ENCODE data around the gene SLC39A7. TPM values are rescaled to one million over a fixed set of nuclear protein-coding genes. Genes with fewer than 3 reads are reported as not detected.

SLC39A7 gene
- total RNA-seq, 4 donors from 2014 or later = 90.8 to 191 (median 153) TPM

DNA sequence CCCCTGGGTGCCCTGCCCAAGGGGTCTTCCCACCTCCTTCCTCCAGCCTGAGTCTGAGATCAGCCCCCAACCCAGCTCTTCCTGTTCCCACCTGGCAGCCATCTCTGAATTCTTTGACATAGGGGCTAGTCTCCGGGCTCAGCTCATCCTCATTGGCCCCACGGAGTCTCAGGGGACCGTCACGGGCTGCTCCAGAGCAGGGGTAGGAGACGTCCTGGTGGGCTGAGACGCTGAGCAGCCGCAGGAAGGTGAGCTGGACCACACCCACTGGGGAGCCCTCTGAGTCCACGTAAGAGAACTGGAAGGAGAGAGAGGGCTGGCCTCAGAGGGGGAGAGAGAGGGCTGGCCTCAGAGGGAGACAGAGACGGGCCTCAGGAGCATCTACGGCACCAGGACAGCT lies 36.5 kb upstream of the SLC39A7 start:
- intact Hi-C loops (cut with DNase I) = loop anchor here (5.0 kb wide), 2 partner anchors 33 to 83 kb away; no protein-coding TSS in a partner anchor
- no peaks in the 10 kb centered on the region for H3K27me3 ChIP-seq
- H3K4me1 ChIP-seq = peaks cover 0 to 17% of the 10 kb centered on the region in 2 donors
- H3K36me3 ChIP-seq = no peaks in the 10 kb centered on the region
- TF ChIP-seq, protein P1, sequence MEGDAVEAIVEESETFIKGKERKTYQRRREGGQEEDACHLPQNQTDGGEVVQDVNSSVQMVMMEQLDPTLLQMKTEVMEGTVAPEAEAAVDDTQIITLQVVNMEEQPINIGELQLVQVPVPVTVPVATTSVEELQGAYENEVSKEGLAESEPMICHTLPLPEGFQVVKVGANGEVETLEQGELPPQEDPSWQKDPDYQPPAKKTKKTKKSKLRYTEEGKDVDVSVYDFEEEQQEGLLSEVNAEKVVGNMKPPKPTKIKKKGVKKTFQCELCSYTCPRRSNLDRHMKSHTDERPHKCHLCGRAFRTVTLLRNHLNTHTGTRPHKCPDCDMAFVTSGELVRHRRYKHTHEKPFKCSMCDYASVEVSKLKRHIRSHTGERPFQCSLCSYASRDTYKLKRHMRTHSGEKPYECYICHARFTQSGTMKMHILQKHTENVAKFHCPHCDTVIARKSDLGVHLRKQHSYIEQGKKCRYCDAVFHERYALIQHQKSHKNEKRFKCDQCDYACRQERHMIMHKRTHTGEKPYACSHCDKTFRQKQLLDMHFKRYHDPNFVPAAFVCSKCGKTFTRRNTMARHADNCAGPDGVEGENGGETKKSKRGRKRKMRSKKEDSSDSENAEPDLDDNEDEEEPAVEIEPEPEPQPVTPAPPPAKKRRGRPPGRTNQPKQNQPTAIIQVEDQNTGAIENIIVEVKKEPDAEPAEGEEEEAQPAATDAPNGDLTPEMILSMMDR (IDR thresholded peaks at IDR 0.05) = no peak
- no peak for TF ChIP-seq POLR2A (IDR thresholded peaks at IDR 0.05)
- no peak overlapping the region for H3K4me3 ChIP-seq (replicated peaks in 1 of 3)
- DNase-seq = no peak
- no peaks in the 10 kb centered on the region for H3K9me3 ChIP-seq
- WGBS, 2 donors = 70 to 71% methylated on average over 10 of the region's 10 CpGs
- H3K27ac ChIP-seq = no peak overlapping the region

DNA sequence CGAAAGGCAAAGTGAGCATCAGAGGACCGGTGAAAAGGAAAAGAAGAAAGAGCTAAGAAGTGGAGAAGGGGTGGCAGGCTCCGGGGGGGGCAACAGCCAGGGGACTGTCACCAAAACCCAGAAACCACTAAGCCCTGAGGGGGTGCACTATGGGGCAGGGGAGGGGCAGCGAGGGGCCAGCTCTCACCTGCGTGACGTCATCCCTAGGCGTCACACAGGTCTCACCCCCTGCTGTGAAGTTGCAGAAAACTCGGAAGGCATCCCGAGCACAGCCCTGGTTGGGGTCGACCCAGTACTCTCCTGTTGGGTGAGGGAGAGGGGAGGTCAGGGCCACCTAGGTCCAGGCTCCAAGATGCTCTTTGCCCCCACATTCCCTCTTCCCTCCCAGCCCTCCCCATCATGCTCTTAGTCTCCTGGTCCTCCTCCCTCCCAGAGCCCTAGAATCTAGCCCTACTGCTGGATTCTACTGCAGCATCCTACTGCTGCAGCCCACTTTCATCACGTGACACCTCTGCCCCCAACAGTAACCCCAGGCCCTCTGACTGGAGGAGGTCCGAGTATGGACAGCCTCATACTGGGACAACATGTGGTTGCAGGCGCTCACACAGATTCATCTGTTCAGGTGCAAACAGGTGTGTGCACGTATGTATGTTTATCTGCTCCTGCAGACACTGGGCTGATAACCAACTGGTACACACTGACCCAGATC lies 35.8 kb upstream of the SLC39A7 start:
- WGBS, 2 donors = 75 to 77% methylated on average over 11 to 14 of the region's 14 CpGs
- H3K4me1 ChIP-seq = peaks cover 0 to 17% of the 10 kb centered on the region in 2 donors
- TF ChIP-seq POLR2A (IDR thresholded peaks at IDR 0.05) = no peak
- TF ChIP-seq, protein P1 (IDR thresholded peaks at IDR 0.05) = no peak
- DNase-seq = no peak
- intact Hi-C loops (cut with DNase I) = loop anchor here (5.0 kb wide), 2 partner anchors 32 to 82 kb away; no protein-coding TSS in a partner anchor
- no peaks in the 10 kb centered on the region for H3K9me3 ChIP-seq
- H3K4me3 ChIP-seq (replicated peaks in 1 of 3) = no peak overlapping the region
- H3K27me3 ChIP-seq = no peaks in the 10 kb centered on the region
- H3K27ac ChIP-seq = no peak overlapping the region
- no peaks in the 10 kb centered on the region for H3K36me3 ChIP-seq

DNA sequence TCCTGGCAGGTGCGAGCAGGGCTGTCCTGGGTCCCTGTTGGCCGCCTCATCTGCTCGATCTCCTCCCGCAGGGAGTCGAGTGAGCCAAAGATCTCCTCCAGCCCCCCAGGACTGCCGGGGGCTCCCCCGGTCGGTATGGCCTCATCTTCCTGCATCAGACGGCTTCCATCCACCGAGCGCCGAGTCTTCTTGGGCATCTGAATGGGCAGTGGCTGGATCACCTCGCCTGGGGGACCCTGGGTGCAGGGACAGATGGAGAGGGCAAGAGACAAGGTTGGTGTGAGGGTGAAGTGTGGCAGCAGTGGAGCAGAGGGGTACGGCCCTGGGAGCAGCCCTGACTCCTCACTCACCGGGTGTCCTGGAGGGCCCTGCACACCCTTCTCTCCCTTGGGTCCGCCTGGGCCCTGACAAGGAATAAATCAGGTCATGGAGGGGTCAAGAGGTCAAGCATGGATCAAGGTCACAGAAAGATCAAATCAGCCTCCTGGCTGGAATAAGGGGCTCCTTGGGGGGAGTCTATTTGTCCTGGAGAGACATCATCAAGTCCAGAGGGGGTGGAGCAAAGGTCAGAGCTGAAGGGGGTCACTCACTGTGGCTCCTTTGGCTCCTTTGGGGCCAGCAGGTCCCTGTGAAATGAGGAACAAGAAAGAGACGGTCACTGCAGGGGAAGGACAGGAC lies 34.9 kb upstream of the SLC39A7 start:
- H3K36me3 ChIP-seq = no peaks in the 10 kb centered on the region
- no peak for TF ChIP-seq POLR2A (IDR thresholded peaks at IDR 0.05)
- TF ChIP-seq, protein P1 (IDR thresholded peaks at IDR 0.05) = no peak
- H3K27ac ChIP-seq = no peak overlapping the region
- peaks cover 0 to 15% of the 10 kb centered on the region in 2 donors for H3K4me1 ChIP-seq
- H3K9me3 ChIP-seq = no peaks in the 10 kb centered on the region
- H3K27me3 ChIP-seq = no peaks in the 10 kb centered on the region
- intact Hi-C loops (cut with DNase I) = no loop called here
- H3K4me3 ChIP-seq (replicated peaks in 1 of 3) = no peak overlapping the region
- WGBS, 2 donors = 87 to 94% methylated on average over 16 to 17 of the region's 17 CpGs
- DNase-seq = no peak

DNA sequence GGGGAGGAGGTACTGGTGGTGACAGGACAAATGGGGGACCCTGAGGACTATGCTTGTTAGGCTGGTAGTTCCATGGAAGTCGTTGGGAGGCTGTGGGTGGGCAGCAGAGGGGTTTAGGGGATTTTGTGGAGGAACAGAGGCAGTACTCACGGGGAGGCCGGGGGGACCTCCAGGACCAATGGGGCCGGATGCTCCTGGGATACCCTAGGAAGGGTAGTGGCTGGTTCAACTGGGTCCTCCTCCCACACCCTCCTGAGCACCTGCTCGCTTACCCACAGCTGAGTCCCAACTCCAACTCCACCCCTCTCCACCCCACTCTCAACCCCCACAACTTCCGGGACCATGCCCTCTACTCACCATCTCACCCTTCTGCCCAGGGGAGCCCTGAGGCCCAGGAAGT lies 34.3 kb upstream of the SLC39A7 start:
- WGBS, 2 donors = 88 to 89% methylated on average over 6 of the region's 6 CpGs
- Histone ChIP-seq H3K27ac (no peak overlapping the region), H3K4me3 (replicated peaks in 1 of 3) (no peak overlapping the region), H3K4me1 (peaks cover 0 to 9% of the 10 kb centered on the region in 2 donors), H3K36me3 (no peaks in the 10 kb centered on the region), H3K27me3 (no peaks in the 10 kb centered on the region), H3K9me3 (no peaks in the 10 kb centered on the region)
- TF ChIP-seq POLR2A (IDR thresholded peaks at IDR 0.05) = no peak
- TF ChIP-seq, protein P1 (IDR thresholded peaks at IDR 0.05) = no peak
- intact Hi-C loops (cut with DNase I) = no loop called here
- DNase-seq = no peak

DNA sequence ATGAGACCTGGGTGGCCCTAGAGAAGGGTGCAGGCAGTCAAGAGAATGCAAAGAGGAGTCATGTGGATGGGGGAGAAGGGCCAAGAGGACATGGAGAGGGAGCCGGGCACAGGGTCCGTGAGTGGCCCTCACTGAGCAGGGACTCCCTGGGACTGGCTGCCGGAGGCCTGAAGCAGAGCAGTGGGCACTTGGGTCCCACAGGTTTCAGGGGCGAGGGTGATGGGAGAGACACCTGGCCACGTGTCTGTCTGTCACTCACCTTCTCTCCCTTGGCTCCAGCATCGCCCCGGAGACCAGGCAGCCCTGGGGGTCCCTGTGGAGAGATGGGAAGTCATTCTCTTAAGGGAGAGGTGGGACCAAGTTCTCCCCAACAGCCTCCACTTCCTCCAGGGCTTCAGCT lies 33.9 kb upstream of the SLC39A7 start:
- TF ChIP-seq, protein P1 (IDR thresholded peaks at IDR 0.05) = no peak
- TF ChIP-seq POLR2A (IDR thresholded peaks at IDR 0.05) = no peak
- H3K36me3 ChIP-seq = no peaks in the 10 kb centered on the region
- peaks cover 0 to 5% of the 10 kb centered on the region in 2 donors for H3K4me1 ChIP-seq
- no peak overlapping the region for H3K27ac ChIP-seq
- intact Hi-C loops (cut with DNase I) = no loop called here
- DNase-seq = no peak
- no peaks in the 10 kb centered on the region for H3K9me3 ChIP-seq
- WGBS, 2 donors = 90 to 91% methylated on average over 6 to 7 of the region's 7 CpGs
- H3K27me3 ChIP-seq = no peaks in the 10 kb centered on the region
- no peak overlapping the region for H3K4me3 ChIP-seq (replicated peaks in 1 of 3)

All from thyroid gland (tissue), 4 donors.